Measurements from ENCODE around the gene FAAP100.

Gene FAAP100

GRCh38 chr17:81513372-81513752 is 38.8 kb downstream of the FAAP100 start:
- DNase-seq (ENCODE audit: low spot score): peak; percentile 71
- no peak for TF ChIP-seq CTCF (IDR thresholded peaks at IDR 0.05; ENCODE audit: extremely low read depth, missing control alignments)

GRCh38 chr17:81512562-81513371 is 39.4 kb downstream of the FAAP100 start, which contains the start of gene ACTG1:
TSS of gene ACTG1 (minus strand) at chr17:81512799. CDS start at chr17:81512354, 445 bp downstream.
- TF ChIP-seq CTCF (IDR thresholded peaks at IDR 0.05; ENCODE audit: extremely low read depth, missing control alignments): no peak
- peak; percentile 98 for DNase-seq (ENCODE audit: low spot score)

GRCh38 chr17:81511804-81512561 is 40.2 kb downstream of the FAAP100 start:
- DNase-seq (ENCODE audit: low spot score): no peak
- no peak for TF ChIP-seq CTCF (IDR thresholded peaks at IDR 0.05; ENCODE audit: extremely low read depth, missing control alignments)

- TF ChIP-seq CTCF (IDR thresholded peaks at IDR 0.05; ENCODE audit: extremely low read depth, missing control alignments): no peak
- DNase-seq (ENCODE audit: low spot score): no peak
Observed at GRCh38 chr17:81511554-81511803, 40.7 kb downstream of the FAAP100 start.

GRCh38 chr17:81510785-81511553 is 41.2 kb downstream of the FAAP100 start:
- DNase-seq (ENCODE audit: low spot score): no peak
- no peak for TF ChIP-seq CTCF (IDR thresholded peaks at IDR 0.05; ENCODE audit: extremely low read depth, missing control alignments)

GRCh38 chr17:81509972-81510784 is 42.0 kb downstream of the FAAP100 start:
- no peak for TF ChIP-seq CTCF (IDR thresholded peaks at IDR 0.05; ENCODE audit: extremely low read depth, missing control alignments)
- DNase-seq (ENCODE audit: low spot score): no peak

Measured in GM20000 (cell line).